Measurements from ENCODE around the gene PEAR1. TPM values are rescaled to one million over a fixed set of nuclear protein-coding genes. Genes with fewer than 3 reads are reported as not detected.
A peak's percentile ranks its signal among the peaks of the same experiment; 100 is the strongest.

Gene PEAR1
- total RNA-seq, 1 donor, result 10.8 TPM

- no peak for TF ChIP-seq CTCF (IDR thresholded peaks at IDR 0.05; ENCODE audit: insufficient read depth, low read length)
- no peak for DNase-seq (ENCODE audit: low read depth)
- no peak overlapping the region for H3K4me3 ChIP-seq (ENCODE audit: low read depth, low read length)
These were observed 39.8 kb upstream of the PEAR1 start for GRCh38 chr1:156853761-156854160.

- DNase-seq (ENCODE audit: low read depth), result no peak
- TF ChIP-seq CTCF (IDR thresholded peaks at IDR 0.05; ENCODE audit: insufficient read depth, low read length), result peak; percentile 14
- H3K4me3 ChIP-seq (ENCODE audit: low read depth, low read length), result no peak overlapping the region
These were observed 38.9 kb upstream of the PEAR1 start for GRCh38 chr1:156854634-156855033.

GRCh38 chr1:156856282-156856785 lies 37.2 kb upstream of the PEAR1 start:
- TF ChIP-seq CTCF (IDR thresholded peaks at IDR 0.05; ENCODE audit: insufficient read depth, low read length), result no peak
- DNase-seq (ENCODE audit: low read depth), result no peak
- H3K4me3 ChIP-seq (ENCODE audit: low read depth, low read length), result no peak overlapping the region

- TF ChIP-seq CTCF (IDR thresholded peaks at IDR 0.05; ENCODE audit: insufficient read depth, low read length), result no peak
- DNase-seq (ENCODE audit: low read depth), result no peak
- H3K4me3 ChIP-seq (ENCODE audit: low read depth, low read length), result no peak overlapping the region
These were observed 36.0 kb upstream of the PEAR1 start for GRCh38 chr1:156857532-156857931.

- H3K4me3 ChIP-seq (ENCODE audit: low read depth, low read length), result no peak overlapping the region
- no peak for TF ChIP-seq CTCF (IDR thresholded peaks at IDR 0.05; ENCODE audit: insufficient read depth, low read length)
- DNase-seq (ENCODE audit: low read depth), result no peak
These were observed 35.0 kb upstream of the PEAR1 start for GRCh38 chr1:156858555-156858956.

GRCh38 chr1:156858959-156859522 lies 34.5 kb upstream of the PEAR1 start, which contains the start of gene INSRR:
Gene INSRR (minus strand): TSS chr1:156859117. CDS start chr1:156858621, 496 bp downstream.
- TF ChIP-seq CTCF (IDR thresholded peaks at IDR 0.05; ENCODE audit: insufficient read depth, low read length), result no peak
- no peak for DNase-seq (ENCODE audit: low read depth)
- peak within 1 kb of the TSS; percentile 52 for H3K4me3 ChIP-seq (ENCODE audit: low read depth, low read length)

Measured in fibroblast of the aortic adventitia (primary cell).